HEK293 (cell line): ENCODE data around the gene JPH3.
A peak's percentile ranks its signal among the peaks of the same experiment; 100 is the strongest.

Source experiments
- CTCF ChIA-PET: fragments of 350-600 bp; formaldehyde crosslinking; extraction: SDS; loops from one replicate; lab custom pipeline; 2021; ENCODE audit warnings: antibody characterized with exemption; lab: Yijun Ruan, JAX
- POLR2A ChIA-PET: fragments of 300-600 bp; formaldehyde crosslinking; extraction: SDS; loops from one replicate; lab custom pipeline; 2020; ENCODE audit warnings: antibody characterized with exemption, inconsistent platforms; lab: Yijun Ruan, JAX
- H3K27ac ChIP-seq: fragments of 200-500 bp; sonication (Bioruptor generic); 2 replicates; pipeline ENCODE4 v1.5.1; 2014; ENCODE audit warnings: low read depth, low read length, control low read depth, inconsistent platforms; ENCODE audit errors: extremely low read depth
- H3K36me3 ChIP-seq, 2 experiments: fragments of 200-500 bp in 1 of 2; sonication (Bioruptor generic) in 1 of 2; 1 replicate in 1 of 2; 2 replicates in 1 of 2; pipeline ENCODE4 v1.5.1; 2014 to 2017; ENCODE audit warnings: inconsistent platforms in 2 of 2, low read length in 2 of 2; ENCODE audit not compliant: control insufficient read depth in 2 of 2, insufficient read depth in 1 of 2
- H3K4me1 ChIP-seq: fragments of 200-500 bp; sonication (Bioruptor generic); 2 replicates; pipeline ENCODE4 v1.5.1; 2014; ENCODE audit warnings: mild to moderate bottlenecking, low read length, inconsistent platforms; ENCODE audit not compliant: control insufficient read depth, insufficient read depth
- H3K4me3 ChIP-seq: 2 replicates; pipeline ENCODE4 v1.5.1; 2011; ENCODE audit warnings: low read depth, mild to moderate bottlenecking, control low read depth, low read length, moderate library complexity
- H3K9me3 ChIP-seq: fragments of 200-500 bp; sonication (Bioruptor generic); 2 replicates; pipeline ENCODE4 v1.5.1; 2014; ENCODE audit warnings: low read depth, low read length, inconsistent platforms; ENCODE audit not compliant: control insufficient read depth, insufficient read depth
- EGR2 ChIP-seq: fragments of 450-650 bp; formaldehyde crosslinking; IDR thresholded peaks from 2 replicates; pipeline ENCODE4 v1.5.1; 2016; ENCODE audit warnings: low read depth, missing biosample characterization, missing genetic modification characterization
- KLF1 ChIP-seq: fragments of 450-650 bp; formaldehyde crosslinking; IDR thresholded peaks from 2 replicates; pipeline ENCODE4 v1.5.1; 2016; ENCODE audit warnings: missing biosample characterization, missing genetic modification characterization
- KLF8 ChIP-seq: fragments of 450-650 bp; formaldehyde crosslinking; IDR thresholded peaks from 2 replicates; pipeline ENCODE4 v1.5.1; 2016; ENCODE audit warnings: missing biosample characterization, missing genetic modification characterization
- RBAK ChIP-seq: fragments of 450-650 bp; formaldehyde crosslinking; IDR thresholded peaks from 2 replicates; pipeline ENCODE4 v1.5.1; 2016; ENCODE audit warnings: missing biosample characterization, missing genetic modification characterization
- SP3 ChIP-seq: fragments of 450-650 bp; formaldehyde crosslinking; IDR thresholded peaks from 2 replicates; pipeline ENCODE4 v1.5.1; 2016; ENCODE audit warnings: missing biosample characterization, missing genetic modification characterization
- ZBTB17 ChIP-seq: fragments of 450-650 bp; formaldehyde crosslinking; IDR thresholded peaks from 2 replicates; pipeline ENCODE4 v1.5.1; 2016; ENCODE audit warnings: missing biosample characterization, missing genetic modification characterization
- ZFHX2 ChIP-seq: fragments of 450-650 bp; formaldehyde crosslinking; conservative IDR thresholded peaks from 2 replicates; pipeline ENCODE4 v1.5.1; 2016; ENCODE audit warnings: missing biosample characterization, missing genetic modification characterization
- ZNF138 ChIP-seq: fragments of 450-650 bp; formaldehyde crosslinking; IDR thresholded peaks from 2 replicates; pipeline ENCODE4 v1.5.1; 2016; ENCODE audit warnings: missing biosample characterization, missing genetic modification characterization, borderline replicate concordance
- ZNF19 ChIP-seq: fragments of 450-650 bp; formaldehyde crosslinking; IDR thresholded peaks from 2 replicates; pipeline ENCODE4; 2016; ENCODE audit warnings: missing biosample characterization, missing genetic modification characterization, low read depth
- ZNF248 ChIP-seq: fragments of 450-650 bp; formaldehyde crosslinking; IDR thresholded peaks from 2 replicates; pipeline ENCODE4 v1.5.1; 2017; ENCODE audit warnings: missing biosample characterization, missing genetic modification characterization
- TF ChIP-seq, protein P1 (sequence below): fragments of 450-650 bp; formaldehyde crosslinking; IDR thresholded peaks from 2 replicates; pipeline ENCODE4 v1.5.1; 2016; ENCODE audit warnings: missing biosample characterization, missing genetic modification characterization
- TF ChIP-seq, protein P2 (sequence below): fragments of 450-650 bp; formaldehyde crosslinking; IDR thresholded peaks from 2 replicates; pipeline ENCODE4 v1.5.1; 2017; ENCODE audit warnings: missing biosample characterization, missing genetic modification characterization
- TF ChIP-seq, protein P3 (sequence below): fragments of 450-650 bp; formaldehyde crosslinking; IDR thresholded peaks from 2 replicates; pipeline ENCODE4 v1.5.1; 2017; ENCODE audit warnings: missing biosample characterization, missing genetic modification characterization

Gene JPH3

DNA sequence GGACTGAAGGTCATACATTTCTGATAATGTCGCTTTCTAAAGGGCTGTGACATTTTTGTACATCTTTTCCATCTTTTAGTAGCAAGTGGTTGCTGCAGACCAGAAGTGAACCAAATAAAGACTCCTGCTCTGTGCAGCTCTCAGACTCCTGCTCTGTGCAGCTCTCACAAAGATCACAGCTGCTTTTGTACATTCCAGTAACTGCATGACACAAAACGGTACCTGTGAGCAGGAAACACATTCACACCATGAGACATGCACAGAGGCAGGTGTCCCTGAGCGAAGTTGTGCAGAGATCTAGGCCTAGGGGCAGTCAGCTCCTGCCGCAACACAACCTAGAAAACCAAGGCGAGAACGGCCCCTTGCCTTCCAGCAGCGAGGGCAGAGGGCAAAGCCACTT, 95.9 kb downstream of the JPH3 start:
- Histone ChIP-seq H3K27ac (no peak overlapping the region), H3K4me3 (no peak overlapping the region), H3K9me3 (no peaks in the 10 kb centered on the region), H3K4me1 (no peaks in the 10 kb centered on the region), H3K36me3 (peaks cover 0 to 84% of the 10 kb centered on the region in 2 experiments; a peak in 1 of 3 replicates)
- ChIA-PET POLR2A (no interaction called here), CTCF (no interaction called here)
- TF ChIP-seq ZNF138 (tag by site-specific recombination), result no peak

DNA sequence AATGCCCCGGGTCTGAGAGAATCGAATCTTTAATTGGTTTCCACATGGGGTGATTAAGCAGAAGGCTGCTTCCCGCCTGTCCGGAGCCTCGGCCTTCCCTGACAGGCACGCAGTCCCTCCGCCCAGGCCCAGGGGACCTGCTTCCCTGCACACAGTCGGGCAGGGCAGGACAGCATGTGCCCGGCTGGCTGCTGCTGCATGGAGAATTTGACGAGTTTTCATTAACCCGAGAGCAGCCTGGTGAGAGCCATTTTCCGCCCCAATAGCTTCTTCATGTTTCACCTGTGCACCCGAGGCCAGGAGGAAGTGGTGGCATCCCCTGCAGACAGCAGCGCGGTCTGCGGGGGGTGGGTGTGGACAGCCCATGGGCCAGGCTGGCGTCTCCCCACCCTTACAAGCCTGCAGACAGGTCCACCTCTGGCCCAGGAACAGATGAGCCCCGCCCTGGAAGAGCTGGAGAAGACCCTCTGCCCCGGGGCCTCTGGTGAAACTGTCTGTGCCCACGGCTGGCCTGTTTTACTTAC, 96.4 kb downstream of the JPH3 start:
- H3K27ac ChIP-seq, result no peak overlapping the region
- POLR2A ChIA-PET, result no interaction called here
- H3K4me1 ChIP-seq, result no peaks in the 10 kb centered on the region
- H3K36me3 ChIP-seq, result peaks cover 0 to 88% of the 10 kb centered on the region in 2 experiments; a peak in 1 of 3 replicates
- TF ChIP-seq KLF8 (tag by site-specific recombination) (no peak), SP3 (tag by site-specific recombination) (no peak), ZNF19 (tag by site-specific recombination) (no peak), RBAK (tag by site-specific recombination) (no peak), ZBTB17 (tag by site-specific recombination) (no peak)
- TF ChIP-seq, protein P1, sequence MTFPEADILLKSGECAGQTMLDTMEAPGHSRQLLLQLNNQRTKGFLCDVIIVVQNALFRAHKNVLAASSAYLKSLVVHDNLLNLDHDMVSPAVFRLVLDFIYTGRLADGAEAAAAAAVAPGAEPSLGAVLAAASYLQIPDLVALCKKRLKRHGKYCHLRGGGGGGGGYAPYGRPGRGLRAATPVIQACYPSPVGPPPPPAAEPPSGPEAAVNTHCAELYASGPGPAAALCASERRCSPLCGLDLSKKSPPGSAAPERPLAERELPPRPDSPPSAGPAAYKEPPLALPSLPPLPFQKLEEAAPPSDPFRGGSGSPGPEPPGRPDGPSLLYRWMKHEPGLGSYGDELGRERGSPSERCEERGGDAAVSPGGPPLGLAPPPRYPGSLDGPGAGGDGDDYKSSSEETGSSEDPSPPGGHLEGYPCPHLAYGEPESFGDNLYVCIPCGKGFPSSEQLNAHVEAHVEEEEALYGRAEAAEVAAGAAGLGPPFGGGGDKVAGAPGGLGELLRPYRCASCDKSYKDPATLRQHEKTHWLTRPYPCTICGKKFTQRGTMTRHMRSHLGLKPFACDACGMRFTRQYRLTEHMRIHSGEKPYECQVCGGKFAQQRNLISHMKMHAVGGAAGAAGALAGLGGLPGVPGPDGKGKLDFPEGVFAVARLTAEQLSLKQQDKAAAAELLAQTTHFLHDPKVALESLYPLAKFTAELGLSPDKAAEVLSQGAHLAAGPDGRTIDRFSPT (tag by site-specific recombination), result no peak
- TF ChIP-seq, protein P2, sequence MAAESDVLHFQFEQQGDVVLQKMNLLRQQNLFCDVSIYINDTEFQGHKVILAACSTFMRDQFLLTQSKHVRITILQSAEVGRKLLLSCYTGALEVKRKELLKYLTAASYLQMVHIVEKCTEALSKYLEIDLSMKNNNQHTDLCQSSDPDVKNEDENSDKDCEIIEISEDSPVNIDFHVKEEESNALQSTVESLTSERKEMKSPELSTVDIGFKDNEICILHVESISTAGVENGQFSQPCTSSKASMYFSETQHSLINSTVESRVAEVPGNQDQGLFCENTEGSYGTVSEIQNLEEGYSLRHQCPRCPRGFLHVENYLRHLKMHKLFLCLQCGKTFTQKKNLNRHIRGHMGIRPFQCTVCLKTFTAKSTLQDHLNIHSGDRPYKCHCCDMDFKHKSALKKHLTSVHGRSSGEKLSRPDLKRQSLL (tag by site-specific recombination), result no peak
- CTCF ChIA-PET, result no interaction called here
- H3K9me3 ChIP-seq, result no peaks in the 10 kb centered on the region
- no peak overlapping the region for H3K4me3 ChIP-seq

DNA sequence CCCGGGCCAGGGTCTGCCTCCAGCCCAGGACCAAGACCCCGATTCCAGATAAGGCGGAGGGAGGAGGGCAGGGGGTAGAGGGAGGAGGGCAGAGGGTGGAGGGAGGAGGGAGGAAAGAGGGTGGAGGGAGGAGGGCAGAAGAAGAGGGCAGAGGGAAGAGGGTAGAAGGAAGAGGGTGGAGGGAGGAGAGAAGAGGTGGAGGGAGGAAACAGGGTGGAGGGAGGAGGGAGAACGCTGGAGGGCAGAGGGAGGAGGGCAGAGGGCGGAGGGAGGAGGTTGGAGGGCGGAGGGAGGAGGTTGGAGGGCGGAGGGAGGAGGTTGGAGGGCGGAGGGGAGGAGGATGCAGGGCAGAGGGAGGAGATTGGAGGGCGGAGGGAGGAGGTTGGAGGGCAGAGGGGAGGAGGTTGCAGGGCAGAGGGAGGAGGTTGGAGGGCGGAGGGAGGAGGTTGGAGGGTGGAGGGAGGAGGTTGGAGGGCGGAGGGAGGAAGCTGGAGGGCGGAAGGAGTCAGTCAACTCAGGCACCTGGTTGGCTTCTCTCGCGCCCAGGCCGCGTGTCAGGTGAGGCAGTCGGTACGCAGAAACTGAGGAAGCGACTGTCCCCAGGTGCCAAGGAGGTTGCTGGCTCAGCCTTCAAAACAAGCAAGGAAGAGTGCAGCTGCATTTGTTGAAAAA, 98.2 kb downstream of the JPH3 start:
- H3K27ac ChIP-seq, result no peak overlapping the region
- TF ChIP-seq, protein P3, sequence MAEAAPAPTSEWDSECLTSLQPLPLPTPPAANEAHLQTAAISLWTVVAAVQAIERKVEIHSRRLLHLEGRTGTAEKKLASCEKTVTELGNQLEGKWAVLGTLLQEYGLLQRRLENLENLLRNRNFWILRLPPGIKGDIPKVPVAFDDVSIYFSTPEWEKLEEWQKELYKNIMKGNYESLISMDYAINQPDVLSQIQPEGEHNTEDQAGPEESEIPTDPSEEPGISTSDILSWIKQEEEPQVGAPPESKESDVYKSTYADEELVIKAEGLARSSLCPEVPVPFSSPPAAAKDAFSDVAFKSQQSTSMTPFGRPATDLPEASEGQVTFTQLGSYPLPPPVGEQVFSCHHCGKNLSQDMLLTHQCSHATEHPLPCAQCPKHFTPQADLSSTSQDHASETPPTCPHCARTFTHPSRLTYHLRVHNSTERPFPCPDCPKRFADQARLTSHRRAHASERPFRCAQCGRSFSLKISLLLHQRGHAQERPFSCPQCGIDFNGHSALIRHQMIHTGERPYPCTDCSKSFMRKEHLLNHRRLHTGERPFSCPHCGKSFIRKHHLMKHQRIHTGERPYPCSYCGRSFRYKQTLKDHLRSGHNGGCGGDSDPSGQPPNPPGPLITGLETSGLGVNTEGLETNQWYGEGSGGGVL, result peak; percentile 57; the same call in 1 of the 2 replicates
- peak; percentile 45 for TF ChIP-seq ZFHX2
- TF ChIP-seq KLF1 (tag by site-specific recombination), result peak; percentile 97
- peak; percentile 62; the same call in 1 of the 2 replicates for TF ChIP-seq EGR2 (tag by site-specific recombination)
- TF ChIP-seq ZNF248 (tag by site-specific recombination), result no peak
- H3K4me3 ChIP-seq, result no peak overlapping the region
- H3K9me3 ChIP-seq, result no peaks in the 10 kb centered on the region
- POLR2A ChIA-PET, result no interaction called here
- H3K36me3 ChIP-seq, result peaks cover 0 to 78% of the 10 kb centered on the region in 2 experiments; a peak in 1 of 3 replicates
- CTCF ChIA-PET, result interaction anchor here (0.5 to 0.9 kb wide), 2 partner anchors 111 to 126 kb away, joined by 3 read pairs; no protein-coding TSS in a partner anchor
- H3K4me1 ChIP-seq, result no peaks in the 10 kb centered on the region
